Renal cortical epithelial cell (primary cell): ENCODE measurements around the gene PHACTR2. TPM values are rescaled to one million over a fixed set of nuclear protein-coding genes. Genes with fewer than 3 reads are reported as not detected.
"Not testable (repeated sequence)": the region's sequence is repeated elsewhere in the genome, so short reads cannot be mapped to it uniquely, and the experiment has no call there.

Experiments
- DNase-seq: peaks from one replicate; pipeline ENCODE4 v3.0.0-alpha.2; 2011; ENCODE audit warnings: low read depth
- total RNA-seq: library from RNA; depleted of rRNA; stranded (reverse); fragments of >200 nt; gene quantifications from 2 replicates; pipeline ENCODE4 v1.2.3, GENCODE V29; 2014

Gene PHACTR2
- total RNA-seq, 1 donor from 2014 or later, result 41.0 TPM

DNA sequence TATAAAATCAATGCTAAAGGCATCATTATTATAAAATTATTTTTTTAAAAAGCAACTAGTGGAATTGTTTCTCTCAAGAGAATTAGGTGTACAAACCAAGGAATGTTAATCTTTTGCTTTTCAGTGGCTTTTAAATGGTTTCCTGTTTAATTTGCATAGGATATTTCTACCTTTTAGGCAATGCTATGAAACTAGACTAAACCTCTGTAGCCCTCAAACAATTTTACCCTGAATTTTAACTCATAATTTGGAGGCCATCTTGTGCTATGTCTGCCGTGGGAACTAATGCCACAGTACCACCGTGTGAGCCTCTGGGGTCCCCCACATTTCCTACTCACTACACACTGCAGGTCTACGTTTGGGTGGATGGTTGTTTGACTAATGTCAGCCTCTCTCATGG, 20.6 kb downstream of the PHACTR2 start:
- no peak for DNase-seq

- no peak for DNase-seq
These were observed 21.1 kb downstream of the PHACTR2 start for GRCh38 chr6:143698759-143699429.

- DNase-seq, result no peak
These were observed 21.7 kb downstream of the PHACTR2 start for GRCh38 chr6:143699430-143699825.

DNA sequence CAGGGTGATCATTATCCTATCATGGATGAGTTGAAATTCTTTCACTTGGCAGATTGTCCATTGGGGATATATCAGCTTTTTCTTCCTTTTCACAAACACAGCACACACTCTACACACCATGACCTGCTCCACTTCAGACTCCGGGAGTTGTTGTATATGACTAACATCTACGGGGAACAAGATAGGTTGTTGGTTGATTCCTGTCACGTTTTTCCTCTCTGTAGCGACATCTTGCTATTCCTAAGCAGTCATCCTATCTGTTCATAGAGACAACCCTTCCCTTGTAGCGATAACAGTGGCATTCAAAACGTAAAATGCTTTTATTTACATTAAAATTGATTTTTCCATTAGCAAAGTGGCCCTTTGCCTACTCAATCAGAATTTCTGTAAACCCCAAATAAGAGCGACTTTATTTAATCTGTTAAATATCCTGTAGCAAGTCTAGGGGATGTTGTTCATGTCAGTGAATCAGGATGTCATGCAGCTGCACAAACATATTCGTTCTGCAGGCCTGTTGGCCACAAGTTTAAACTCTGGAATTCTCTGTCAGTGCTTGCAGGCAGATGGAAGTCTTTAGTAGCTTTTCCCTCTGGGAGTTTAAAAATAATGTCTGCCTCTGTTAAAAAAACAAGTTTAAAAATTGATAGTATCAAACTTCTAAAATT, 23.1 kb downstream of the PHACTR2 start:
- no peak for DNase-seq

DNA sequence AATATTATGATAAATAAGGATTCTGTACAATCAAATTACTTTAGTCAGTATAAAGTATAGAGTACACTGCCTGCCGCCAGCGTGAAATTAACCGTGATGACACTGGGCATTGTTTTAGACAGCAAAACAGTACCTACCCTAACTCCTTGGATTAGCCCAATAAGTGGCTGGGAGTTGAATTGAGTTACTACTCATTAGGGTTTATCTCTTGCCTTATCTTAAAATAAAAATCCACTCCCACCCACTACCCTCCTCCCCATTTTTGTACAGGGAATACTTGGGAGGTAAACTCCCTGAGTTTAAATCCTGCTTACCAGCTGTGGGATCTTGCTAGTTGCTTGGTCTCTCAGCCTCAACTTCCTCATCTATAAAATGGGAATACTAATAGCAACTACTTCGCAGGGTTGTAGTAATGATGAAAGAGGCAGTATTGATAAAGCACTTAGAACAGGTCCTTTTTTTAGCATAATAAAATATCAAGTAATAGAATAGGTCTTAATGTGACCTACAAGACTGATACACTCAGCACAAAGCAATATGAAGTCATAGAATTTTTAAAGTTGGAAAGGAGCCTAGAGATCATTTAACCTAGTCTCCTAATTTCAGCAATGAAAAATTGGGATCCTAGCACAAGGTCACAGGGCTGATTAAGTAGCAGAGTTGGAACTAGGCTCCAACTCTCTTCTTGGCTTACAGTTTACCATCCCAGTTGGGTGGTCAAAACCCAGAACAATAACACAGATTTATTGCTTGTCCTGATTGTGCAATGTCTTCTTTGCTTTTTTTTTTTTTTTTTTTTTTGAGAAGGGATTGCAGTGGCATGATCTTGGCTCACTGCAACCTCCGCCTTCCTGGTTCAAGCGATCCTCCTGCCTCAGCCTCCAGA, 23.8 kb downstream of the PHACTR2 start:
- peak; percentile 22 for DNase-seq

DNA sequence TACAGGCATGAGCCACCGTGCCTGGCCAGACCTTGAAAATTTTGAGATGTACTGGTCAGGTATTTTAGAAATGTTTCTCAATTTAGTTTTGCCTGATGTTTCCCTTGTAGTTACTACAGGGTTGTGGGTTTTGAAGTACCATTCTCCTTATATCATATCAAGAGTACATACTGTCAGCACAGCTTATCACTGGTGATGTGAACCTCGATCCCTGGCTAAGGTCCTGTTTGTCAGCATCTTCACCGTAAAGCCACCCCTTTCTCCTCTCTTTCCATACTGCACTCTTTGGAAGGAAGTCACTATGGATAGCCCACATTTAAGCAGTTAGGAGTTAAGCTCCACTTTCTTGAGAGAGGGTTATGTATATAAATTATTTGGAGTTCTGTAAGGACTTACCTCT, 27.8 kb downstream of the PHACTR2 start:
- no peak for DNase-seq

DNA sequence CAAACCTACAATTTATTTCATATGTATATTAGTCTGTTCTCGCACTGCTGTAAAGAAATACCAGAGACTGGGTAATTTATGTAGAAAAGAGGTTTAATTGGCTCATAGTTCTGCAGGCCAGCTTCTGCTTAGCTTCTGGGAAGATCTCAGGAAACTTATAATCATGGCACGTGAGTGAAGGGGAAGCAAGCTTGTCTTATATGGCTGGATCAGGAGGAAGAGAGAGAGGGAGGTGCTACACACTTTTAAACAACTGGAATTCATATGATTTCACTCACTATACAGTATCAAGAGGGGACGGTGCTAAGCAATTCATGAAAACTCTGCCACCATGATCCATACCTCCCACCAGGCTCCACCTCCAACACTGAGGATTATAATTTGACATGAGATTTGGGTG, 29.9 kb downstream of the PHACTR2 start:
- no peak for DNase-seq

DNA sequence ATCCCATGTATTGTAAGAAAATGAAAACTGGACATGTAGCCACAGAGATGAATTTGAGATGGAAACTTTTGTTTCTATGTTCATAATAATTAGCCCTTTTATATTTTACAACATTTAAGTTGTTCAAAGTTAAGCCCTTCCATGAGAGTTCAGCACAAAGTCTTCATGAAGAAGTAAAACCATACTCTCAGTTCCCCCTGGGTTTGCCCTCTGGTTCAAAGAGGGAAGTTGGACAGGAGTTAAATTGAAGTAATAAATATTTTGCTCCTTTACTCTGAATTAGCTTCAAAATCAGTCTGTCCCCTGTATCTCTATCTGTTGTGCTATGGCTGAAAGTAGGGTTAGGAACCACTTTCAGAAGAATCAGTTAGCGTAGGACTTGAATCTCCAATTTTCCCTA, 31.1 kb downstream of the PHACTR2 start:
- DNase-seq, result no peak

DNA sequence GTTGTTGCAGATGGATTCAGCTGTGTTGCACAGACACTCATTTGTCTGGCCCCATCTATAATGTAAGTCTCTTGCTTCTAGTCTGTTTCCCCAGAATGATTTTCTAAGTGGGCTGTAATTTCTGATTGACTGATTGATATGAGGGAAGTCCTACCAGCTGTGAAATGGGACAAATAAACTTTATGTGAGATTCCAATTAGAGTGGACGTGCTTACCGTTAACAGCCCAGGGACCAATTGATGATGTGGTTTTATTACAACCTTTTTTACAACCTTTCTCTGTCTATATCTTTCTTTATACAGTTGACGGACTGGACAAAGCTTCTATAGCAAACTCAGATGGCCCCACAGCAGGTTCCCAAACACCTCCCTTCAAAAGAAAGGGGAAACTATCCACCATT, 33.9 kb downstream of the PHACTR2 start:
- DNase-seq, result no peak

DNA sequence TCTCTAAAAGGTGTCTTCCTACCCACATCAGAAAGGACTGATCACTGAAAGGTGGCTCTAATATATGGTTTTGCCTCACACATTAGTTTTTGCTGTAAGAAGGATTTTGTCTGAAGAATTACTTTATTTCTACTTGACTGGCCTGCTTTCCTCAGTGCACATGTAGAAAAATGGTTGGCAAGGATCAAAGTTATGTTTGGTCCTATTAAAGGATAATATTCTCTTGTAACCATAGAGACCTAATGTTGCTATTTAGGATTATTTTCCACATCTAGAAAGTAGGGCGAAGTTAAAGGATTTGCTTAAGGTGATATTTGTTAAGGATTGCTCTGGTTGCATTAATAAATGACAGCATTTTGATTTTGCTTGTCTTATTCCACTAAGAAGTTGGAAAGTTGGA, 40.7 kb downstream of the PHACTR2 start:
- DNase-seq, result no peak

DNA sequence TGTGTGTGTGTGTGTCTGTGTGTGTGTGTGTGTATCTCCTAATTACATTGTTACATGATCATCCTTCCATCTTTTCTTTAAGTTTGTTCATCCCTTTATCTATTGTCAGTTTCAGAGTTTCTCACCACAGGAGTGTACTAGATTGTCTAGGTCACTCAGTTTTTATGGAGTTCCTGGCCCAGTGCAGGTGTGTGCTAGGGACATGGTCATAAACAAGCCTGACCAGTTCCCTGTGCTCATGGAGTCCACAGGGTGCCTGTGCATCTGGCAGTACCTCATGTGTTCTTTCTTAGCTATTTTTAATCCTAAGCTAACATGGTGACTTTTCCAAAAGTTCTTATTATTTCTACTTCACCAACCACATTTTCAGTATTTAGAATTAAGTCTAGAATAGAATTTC, 43.9 kb downstream of the PHACTR2 start:
- no peak for DNase-seq

- no peak for DNase-seq
These were observed 47.1 kb downstream of the PHACTR2 start for GRCh38 chr6:143724876-143725275.

DNA sequence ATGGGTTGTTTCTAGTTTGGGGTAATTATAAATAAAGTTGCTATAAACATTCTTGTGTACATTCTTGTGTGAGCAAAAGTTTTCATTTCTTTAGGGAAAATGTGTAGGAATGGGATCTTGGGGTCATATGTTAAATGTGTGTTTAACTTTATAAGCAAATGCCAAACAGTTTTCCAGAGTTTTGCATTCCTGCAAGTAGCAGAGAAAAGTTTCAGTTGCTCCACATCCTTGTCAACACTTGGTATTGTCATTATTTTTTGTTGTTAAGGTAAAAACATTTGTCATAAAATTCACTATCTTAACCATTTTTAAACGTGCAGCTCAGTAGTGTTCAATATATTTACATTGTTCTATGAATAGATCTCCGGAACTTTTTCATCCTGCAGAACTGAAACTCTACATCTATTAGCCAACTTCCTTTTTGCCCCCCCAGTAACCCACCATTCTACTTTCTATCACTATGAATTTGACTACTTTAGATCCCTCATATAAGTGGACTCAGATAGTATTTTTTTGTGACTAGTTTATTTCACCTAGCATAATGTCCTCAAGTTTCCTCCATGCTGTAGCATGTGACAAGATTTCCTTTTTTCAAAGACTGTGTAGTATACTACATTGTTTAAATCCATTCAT, 48.4 kb downstream of the PHACTR2 start:
- no peak for DNase-seq

- no peak for DNase-seq
These were observed 49.3 kb downstream of the PHACTR2 start for GRCh38 chr6:143727035-143727434.

- no peak for DNase-seq
These were observed 54.0 kb downstream of the PHACTR2 start for GRCh38 chr6:143731789-143732188.

DNA sequence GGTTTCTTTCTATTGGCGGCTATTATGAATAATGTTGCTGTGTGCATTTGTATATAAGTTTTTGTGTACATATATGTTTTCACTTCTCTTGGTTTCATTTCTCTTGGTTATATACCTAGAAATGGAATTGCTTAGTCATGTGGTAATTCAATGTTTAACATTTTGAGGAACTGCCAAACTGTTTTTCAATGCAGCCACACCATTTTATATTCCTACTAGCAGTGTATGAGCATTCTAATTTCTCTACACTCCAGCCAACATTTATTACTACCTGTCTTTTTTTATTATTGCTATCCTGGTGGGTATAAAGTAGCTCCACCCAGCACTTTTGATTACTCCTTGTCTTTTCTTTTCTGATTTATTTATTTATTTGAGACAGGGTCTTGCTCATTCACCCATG, 54.8 kb downstream of the PHACTR2 start:
- no peak for DNase-seq

GRCh38 chr6:143733510-143733909, 55.7 kb downstream of the PHACTR2 start:
- no peak for DNase-seq

GRCh38 chr6:143734641-143735063, 56.9 kb downstream of the PHACTR2 start:
- DNase-seq, result no peak

DNA sequence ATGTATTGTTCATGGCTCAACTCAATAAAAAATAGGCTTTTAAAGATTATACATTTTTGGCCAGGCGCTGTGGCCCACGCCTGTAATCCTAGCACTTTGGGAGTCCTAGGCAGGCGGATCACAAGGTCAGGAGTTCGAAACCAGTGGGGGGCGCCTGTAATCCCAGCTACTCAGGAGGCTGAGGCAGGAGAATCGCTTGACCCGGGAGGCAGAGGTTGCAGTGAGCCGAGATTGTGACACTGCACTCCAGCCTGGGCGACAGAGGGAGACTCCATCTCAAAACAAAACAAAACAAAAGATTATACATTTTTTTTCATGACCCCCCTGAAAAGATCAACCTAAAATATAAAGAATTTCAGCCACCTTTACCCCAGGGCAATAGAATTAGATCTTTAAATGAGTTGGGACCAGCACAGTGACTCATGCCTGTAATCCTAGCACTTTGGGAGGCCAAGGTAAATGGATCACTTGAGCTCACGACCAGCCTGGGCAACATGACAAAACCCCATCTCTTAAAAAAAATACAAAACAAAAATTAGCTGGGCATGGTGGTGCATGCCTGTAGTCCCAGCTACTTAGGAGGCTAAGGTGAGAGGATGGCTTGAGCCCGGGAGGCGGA, 60.4 kb downstream of the PHACTR2 start:
- not testable (repeated sequence) for DNase-seq

- DNase-seq, result no peak
These were observed 61.6 kb downstream of the PHACTR2 start for GRCh38 chr6:143739341-143739851.

- no peak for DNase-seq
These were observed 62.4 kb downstream of the PHACTR2 start for GRCh38 chr6:143740213-143740612.

DNA sequence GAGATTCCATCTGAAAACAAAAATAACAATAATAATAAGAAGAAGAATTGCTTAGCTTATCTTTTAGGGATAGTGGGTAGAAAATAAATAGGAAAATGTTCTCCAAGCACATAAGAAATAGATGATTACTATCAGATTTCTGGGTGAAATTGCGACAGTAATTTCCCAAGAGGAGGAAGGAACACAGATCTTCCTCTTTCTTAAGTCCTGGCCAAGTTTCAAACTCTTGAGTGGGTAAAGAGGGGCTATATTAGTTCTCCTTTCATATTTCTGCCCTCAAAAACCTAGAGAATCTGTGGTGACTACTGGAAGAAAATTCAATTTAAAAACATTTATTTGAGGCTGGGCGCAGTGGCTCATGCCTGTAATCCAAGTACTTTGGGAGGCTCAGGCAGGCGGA, 63.7 kb downstream of the PHACTR2 start:
- DNase-seq, result no peak
